Body of pancreas (tissue), 4 donors: ENCODE results near the gene NOTCH2. TPM values are rescaled to one million over a fixed set of nuclear protein-coding genes. Genes with fewer than 3 reads are reported as not detected.

ENCODE experiments used
- ATAC-seq: fragments of 150-250 bp; one replicate; pipeline ENCODE4 v1.9.1; 2016
- DNase-seq, 4 donors: peaks; one replicate each; pipeline ENCODE4 v3.0.0-alpha.2; 2019
- H3K27ac ChIP-seq, 4 donors: fragments of 200-600 bp; sonication (generic); 1 replicate in 3 of 4; 2 replicates in 1 of 4; pipeline versions ENCODE4 v1.5.1 to v1.6.1; 2016 to 2019; ENCODE audit warnings: mild to moderate bottlenecking in 1 of 4, mixed read lengths in 1 of 4, moderate library complexity in 1 of 4
- H3K27me3 ChIP-seq, 2 donors: fragments of 200-600 bp; sonication (generic); one replicate each; pipeline ENCODE4 v1.6.0; 2016; ENCODE audit warnings: mild to moderate bottlenecking in 1 of 2
- H3K36me3 ChIP-seq, 2 donors: fragments of 200-600 bp; sonication (generic); replicated peaks in 1 of 2; 2 replicates each; pipeline ENCODE4 v1.5.1; 2016; ENCODE audit warnings: low read depth in 2 of 2; ENCODE audit not compliant: insufficient read depth in 1 of 2
- H3K4me1 ChIP-seq: fragments of 200-600 bp; sonication (generic); one replicate; pipeline ENCODE4 v1.6.0; 2016
- H3K4me3 ChIP-seq, 2 donors: fragments of 200-600 bp; sonication (generic); 1 replicate in 1 of 2; 2 replicates in 1 of 2; pipeline ENCODE4 v1.5.1; 2016 to 2019
- H3K9me3 ChIP-seq, 3 donors: fragments of 200-600 bp; sonication (generic); 1 replicate in 2 of 3; 2 replicates in 1 of 3; pipeline ENCODE4 v1.5.1; 2016
- POLR2A ChIP-seq, 3 donors: fragments of 450-650 bp; IDR thresholded peaks; one replicate each; pipeline ENCODE4 v1.6.1; 2016; ENCODE audit warnings: antibody characterized with exemption in 3 of 3, mild to moderate bottlenecking in 2 of 3
- WGBS, 2 donors: methylation state at CpG; one replicate each; pipeline ENCODE4 v1.1.5; 2017; 5-methylcytosine and 5-hydroxymethylcytosine counted together
- intact Hi-C: fragments of 100-400 bp; cut with DNase I; formaldehyde crosslinking; loops from one replicate; pipeline ENCODE4 v1.15.1; 2023
- total RNA-seq, 2 donors: library from RNA; depleted of rRNA; stranded (reverse); fragments of >200 nt; gene quantifications; one replicate each; pipeline ENCODE4 v1.1.0, GENCODE V29; 2016
- TF ChIP-seq, protein P1 (sequence below), 7 experiments: fragments of 450-650 bp in 4 of 7; fragments of 200-600 bp in 3 of 7; sonication (generic) in 3 of 7; IDR thresholded peaks; one replicate each; pipeline ENCODE4 v1.5.1; 2016 to 2019; ENCODE audit warnings: antibody characterized with exemption in 7 of 7

NOTCH2 gene
- total RNA-seq, 2 donors from 2014 or later: 39.6 to 65.9 TPM

DNA sequence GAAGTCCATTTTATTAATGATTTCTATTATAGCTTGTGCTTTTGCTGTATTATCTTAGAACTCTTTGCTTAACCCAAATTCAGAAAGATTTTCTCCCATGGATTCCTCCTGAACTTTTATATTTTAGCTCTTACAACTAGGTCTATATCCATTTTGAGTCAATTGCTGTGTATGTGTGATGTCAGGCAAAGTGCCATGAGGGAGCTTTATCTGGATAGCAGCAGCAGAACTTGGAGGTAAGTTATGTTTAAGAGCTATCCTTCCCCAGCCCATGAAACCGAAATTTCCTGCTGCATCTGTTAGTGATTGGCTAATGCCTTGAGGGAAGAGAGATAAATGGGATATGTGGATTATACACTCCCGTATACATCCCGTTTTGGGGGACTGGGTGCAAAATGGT lies 203.0 kb downstream of the NOTCH2 start:
- ATAC-seq (no peak), DNase-seq (no peak)
- no peaks in the 10 kb centered on the region for H3K36me3 ChIP-seq
- no peaks in the 10 kb centered on the region for H3K9me3 ChIP-seq
- H3K27me3 ChIP-seq: no peaks in the 10 kb centered on the region
- peaks cover 6% of the 10 kb centered on the region for H3K4me1 ChIP-seq
- no peak overlapping the region for H3K4me3 ChIP-seq
- TF ChIP-seq POLR2A (IDR thresholded peaks at IDR 0.05): no peak
- TF ChIP-seq, protein P1, sequence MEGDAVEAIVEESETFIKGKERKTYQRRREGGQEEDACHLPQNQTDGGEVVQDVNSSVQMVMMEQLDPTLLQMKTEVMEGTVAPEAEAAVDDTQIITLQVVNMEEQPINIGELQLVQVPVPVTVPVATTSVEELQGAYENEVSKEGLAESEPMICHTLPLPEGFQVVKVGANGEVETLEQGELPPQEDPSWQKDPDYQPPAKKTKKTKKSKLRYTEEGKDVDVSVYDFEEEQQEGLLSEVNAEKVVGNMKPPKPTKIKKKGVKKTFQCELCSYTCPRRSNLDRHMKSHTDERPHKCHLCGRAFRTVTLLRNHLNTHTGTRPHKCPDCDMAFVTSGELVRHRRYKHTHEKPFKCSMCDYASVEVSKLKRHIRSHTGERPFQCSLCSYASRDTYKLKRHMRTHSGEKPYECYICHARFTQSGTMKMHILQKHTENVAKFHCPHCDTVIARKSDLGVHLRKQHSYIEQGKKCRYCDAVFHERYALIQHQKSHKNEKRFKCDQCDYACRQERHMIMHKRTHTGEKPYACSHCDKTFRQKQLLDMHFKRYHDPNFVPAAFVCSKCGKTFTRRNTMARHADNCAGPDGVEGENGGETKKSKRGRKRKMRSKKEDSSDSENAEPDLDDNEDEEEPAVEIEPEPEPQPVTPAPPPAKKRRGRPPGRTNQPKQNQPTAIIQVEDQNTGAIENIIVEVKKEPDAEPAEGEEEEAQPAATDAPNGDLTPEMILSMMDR (IDR thresholded peaks at IDR 0.05): no peak
- 54 to 68% methylated on average over 3 of the region's 3 CpGs for WGBS, 2 donors
- intact Hi-C loops: no loop called here
- no peak overlapping the region for H3K27ac ChIP-seq

DNA sequence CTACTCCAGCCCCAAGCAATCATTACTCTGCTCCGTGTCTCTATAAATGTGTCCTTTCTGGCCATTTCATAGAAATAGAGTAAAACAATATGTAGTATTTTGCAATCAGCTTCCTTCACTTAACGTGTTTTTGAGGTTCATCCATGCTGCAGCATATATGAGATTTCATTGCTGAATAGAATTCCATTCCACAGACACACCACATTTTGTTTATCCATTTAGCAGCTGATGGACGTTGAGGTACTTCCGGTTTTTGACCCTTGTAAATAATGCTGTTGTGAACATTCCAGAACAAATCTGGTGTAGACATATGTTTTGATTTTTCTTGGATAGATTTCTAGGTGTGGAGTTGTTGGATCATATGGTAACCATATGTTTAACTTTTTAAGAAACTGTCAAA lies 203.8 kb downstream of the NOTCH2 start:
- no peak for DNase-seq
- TF ChIP-seq, protein P1 (IDR thresholded peaks at IDR 0.05): no peak
- no peak for TF ChIP-seq POLR2A (IDR thresholded peaks at IDR 0.05)
- no peak for ATAC-seq

DNA sequence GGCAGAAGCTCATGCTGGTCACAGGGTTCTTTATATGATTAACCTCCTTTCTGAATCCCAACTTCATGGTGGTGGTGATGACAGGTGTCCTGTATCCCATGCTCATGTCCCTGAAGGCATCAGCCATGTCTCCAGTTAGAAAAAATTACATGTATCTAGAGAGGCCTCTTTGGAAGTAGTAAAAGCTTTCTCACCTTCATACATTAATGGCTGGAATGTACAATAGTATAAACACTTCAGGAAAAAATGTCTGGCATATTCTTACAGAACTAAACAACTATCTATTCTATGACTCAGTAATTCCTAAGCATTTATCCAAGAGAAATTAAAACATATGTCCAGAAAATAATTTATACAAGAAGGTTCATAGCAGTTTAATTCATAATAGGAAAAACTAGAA lies 207.2 kb downstream of the NOTCH2 start:
- no peak for DNase-seq
- ATAC-seq: no peak
- no peaks in the 10 kb centered on the region for H3K9me3 ChIP-seq
- intact Hi-C loops: no loop called here
- no peak overlapping the region for H3K27ac ChIP-seq
- no peak overlapping the region for H3K4me3 ChIP-seq
- TF ChIP-seq, protein P1 (IDR thresholded peaks at IDR 0.05): no peak
- TF ChIP-seq POLR2A (IDR thresholded peaks at IDR 0.05): no peak
- no peaks in the 10 kb centered on the region for H3K27me3 ChIP-seq
- H3K4me1 ChIP-seq: no peaks in the 10 kb centered on the region
- H3K36me3 ChIP-seq: no peaks in the 10 kb centered on the region

More for the DNA sequence above, 203.8 kb downstream of the NOTCH2 start:
- WGBS, 2 donors: 53 to 54% methylated on average over 4 of the region's 4 CpGs
- no peaks in the 10 kb centered on the region for H3K36me3 ChIP-seq
- no peaks in the 10 kb centered on the region for H3K27me3 ChIP-seq
- no peaks in the 10 kb centered on the region for H3K9me3 ChIP-seq
- H3K4me3 ChIP-seq: no peak overlapping the region
- H3K4me1 ChIP-seq: no peaks in the 10 kb centered on the region
- intact Hi-C loops: no loop called here
- H3K27ac ChIP-seq: no peak overlapping the region

Other genes with a start within 250 kb of the NOTCH2 start
- not detected for gene ADAM30, start 173.1 kb downstream of the NOTCH2 start, total RNA-seq
- 10 to 100 TPM; 20.8 to 32.2 TPM for gene SEC22B, start 106.9 kb upstream of the NOTCH2 start, total RNA-seq